HG03097 (cell line): ENCODE results near the gene MST1.

Source experiments
- ATAC-seq: cut with Tn5 transposase; IDR thresholded peaks from one replicate; pipeline ENCODE4 v1.9.1; 2021; ENCODE audit not compliant: unreplicated experiment, low FRiP score

MST1 gene

DNA sequence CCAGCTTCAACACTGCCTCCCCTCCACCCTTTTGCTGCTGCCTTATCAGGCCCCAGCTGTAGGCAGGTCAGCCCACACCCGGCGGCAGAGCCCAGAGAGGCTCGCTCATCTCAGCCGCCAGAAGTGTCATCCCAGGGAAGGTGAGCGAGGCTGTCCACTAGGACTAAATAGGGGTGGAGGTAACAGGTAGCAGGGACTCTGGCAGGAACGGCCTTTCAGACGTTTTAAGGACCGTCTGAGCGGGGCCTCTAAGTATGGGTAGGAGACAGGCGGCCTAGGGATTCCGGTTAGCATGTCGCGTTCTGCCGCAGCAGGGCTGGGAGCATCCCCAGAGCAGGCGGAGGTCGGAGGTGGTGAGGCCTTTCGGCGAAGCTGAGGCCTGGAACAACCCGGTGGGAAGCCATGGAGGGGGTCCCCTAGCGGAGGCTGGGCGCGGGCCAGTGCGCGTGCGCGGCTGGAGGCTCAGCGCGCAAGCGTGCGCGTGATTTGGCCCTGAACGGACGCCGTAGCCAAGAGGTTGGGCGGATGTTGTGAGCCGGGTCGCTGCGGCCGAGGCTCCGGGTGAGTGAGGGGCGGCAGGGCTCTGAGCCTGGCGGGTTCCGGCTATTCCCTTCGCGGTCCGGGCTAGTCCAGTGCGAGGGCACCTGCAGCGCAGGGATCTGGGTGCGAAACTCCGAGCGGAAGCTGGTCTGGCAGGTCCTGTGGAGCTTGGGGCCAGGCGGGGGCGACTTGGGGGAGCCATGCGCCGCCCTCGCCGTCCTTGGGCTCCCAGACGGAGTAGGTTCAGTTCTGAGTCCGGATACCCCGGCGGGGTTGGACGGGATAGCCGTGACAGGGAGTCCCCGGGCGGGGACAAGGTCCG is at the start of gene MST1, which contains the start of gene RNF123:
Gene MST1 (minus strand): TSS at position 429 of the 862 bp plus-strand sequence. CDS start 783 bp downstream, outside the sequence.
Gene RNF123 (plus strand): TSS at position 512 of the 862 bp plus-strand sequence. CDS start 1,609 bp downstream, outside the sequence.
- peak; percentile 44 for ATAC-seq

GRCh38 chr3:49738067-49738713 is 48.9 kb upstream of the MST1 start:
- no peak for ATAC-seq

- no peak for ATAC-seq
Measured at GRCh38 chr3:49734752-49735151, 45.5 kb upstream of the MST1 start.

- no peak for ATAC-seq
Measured at GRCh38 chr3:49733551-49733950, 44.3 kb upstream of the MST1 start.

DNA sequence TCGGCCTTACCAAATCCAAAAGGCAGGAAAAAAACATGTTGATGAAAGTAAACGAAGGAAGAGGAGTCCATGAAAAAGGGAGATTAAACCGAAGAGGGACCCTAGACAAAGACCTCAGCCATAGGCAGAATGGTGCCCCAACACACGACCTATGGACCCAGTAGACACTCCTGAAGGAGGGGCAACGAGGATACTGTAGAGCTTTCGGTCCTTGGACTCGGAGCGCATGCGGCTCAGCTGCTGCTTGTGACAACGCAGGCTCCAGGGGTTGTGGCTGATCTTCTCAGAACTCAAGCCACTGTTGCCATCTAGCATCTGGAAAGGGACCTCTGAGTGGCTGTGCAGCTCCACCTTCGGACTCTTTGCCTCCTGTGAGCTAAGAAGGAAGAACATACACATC is 43.3 kb upstream of the MST1 start:
- ATAC-seq = no peak

DNA sequence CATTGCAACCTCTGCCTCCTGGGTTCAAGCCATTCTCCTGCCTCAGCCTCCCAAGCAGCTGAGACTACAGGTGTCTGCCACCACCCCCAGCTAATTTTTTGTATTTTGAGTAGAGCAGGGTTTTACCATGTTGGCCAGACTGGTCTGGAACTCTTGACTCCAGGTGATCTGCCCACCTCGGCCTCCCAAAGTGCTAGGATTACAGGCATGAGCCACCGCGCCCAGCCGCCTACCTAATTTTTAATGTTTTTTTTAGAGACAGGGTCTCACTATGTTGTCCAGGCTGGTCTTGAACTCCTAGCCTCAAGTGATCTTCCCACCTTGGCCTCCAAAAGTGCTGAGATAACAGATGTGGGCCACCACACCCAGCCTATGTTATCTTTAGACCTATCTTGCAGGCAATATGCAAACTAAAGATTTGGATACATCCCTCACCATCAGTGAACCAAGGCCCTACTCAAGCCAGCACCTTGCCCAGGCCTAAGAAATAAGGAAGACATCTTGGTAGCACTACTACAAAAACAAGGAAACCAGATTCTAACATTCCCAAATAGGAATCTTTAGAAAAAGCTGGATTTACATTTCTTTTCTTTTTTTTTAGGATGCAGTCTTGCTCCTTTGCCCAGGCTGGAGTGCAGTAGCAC is 40.8 kb upstream of the MST1 start:
- ATAC-seq = no peak

DNA sequence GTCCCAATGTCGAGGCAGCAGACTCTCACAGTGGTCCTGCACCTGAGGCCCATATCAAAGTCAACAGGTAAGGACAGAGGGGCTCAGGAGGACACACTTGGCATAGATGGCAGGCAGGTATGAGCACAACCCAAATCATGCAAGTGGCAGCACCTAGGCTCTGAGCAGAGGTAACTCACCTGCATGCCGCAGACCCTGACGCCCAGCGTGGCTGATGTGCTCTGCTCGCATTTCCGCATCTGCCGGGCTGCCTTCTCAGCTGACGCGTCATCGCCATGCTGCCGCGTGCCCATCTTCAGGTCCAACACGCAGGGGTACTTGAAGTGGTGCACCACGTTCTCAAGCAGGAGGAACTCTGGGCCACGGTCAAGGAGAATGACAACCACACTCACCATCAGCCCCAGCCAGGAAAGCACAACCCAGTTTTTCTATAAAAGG is 38.7 kb upstream of the MST1 start:
- no peak for ATAC-seq

GRCh38 chr3:49727154-49727923 is 38.1 kb upstream of the MST1 start:
- no peak for ATAC-seq

GRCh38 chr3:49725906-49726681 is 36.8 kb upstream of the MST1 start:
- ATAC-seq = no peak

GRCh38 chr3:49724586-49724985 is 35.3 kb upstream of the MST1 start:
- no peak for ATAC-seq

DNA sequence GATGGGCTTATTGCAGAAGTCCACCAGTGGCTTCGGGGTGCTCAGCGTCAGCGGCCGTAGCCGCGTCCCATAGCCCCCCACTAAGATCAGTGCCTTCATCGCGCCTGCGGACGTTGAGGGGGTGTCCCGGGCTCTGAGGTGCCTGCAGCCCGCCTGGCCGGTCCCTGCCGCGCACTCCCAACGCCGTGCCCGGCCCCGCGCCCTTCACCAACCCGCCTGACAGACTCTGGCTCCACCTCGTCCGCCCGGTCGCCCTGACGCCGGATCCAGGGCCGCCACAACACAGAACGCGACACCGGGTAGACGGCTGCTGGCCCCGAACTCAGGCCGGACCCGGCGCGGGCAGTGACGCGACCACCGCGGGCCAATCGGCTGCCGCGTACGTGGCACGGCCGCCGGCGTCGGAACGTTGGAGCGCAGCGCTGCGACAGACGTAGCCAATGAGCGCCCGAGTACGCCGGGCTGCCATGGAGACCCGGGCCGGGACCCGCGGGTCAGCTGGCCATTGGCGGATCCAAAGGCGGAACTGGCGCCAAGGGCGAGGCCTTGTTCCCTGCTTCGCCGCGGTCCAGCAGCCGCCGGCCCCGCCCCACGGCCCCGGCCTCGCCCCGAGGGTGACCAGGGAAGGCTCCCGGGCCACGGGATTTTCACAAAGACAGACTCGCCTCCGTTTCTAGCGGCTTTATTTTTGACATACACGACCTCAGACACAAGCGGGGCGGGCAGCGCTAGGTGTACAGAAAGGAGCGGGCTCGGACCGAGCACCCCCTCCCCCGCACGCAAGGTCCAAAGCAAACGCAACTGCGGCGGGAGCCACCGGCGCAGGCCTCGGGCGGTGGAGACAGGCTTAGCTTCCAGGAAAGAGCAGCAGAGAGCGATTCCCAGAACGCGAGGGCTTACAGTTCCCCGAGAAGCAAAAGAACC is 34.6 kb upstream of the MST1 start, which contains the start of gene GMPPB:
Gene GMPPB (minus strand): TSS at position 324 of the 924 bp plus-strand sequence. CDS start 225 bp downstream, at position 99.
- peak; percentile 64 for ATAC-seq

GRCh38 chr3:49723296-49723627 is 34.0 kb upstream of the MST1 start:
- peak; percentile 3 for ATAC-seq

DNA sequence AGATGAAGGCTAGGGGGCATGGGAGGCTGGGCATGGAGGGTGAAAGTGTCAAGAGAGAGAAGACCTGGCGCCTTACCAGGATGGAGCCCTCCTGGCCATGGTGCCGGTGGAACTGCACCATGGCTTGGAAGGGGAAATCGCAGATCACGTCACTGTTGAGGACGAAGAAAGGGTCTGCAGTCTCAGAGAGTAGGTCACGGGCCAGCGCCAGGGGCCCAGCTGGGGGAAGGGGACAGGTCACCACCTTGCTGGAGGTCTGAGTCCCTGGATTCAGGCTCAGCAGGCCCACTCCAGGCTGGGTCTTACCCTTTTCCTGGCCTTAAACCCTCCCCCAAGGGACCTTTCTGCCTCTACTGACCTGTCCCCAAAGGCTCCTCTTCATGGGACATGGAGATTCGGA is 33.6 kb upstream of the MST1 start:
- no peak for ATAC-seq

DNA sequence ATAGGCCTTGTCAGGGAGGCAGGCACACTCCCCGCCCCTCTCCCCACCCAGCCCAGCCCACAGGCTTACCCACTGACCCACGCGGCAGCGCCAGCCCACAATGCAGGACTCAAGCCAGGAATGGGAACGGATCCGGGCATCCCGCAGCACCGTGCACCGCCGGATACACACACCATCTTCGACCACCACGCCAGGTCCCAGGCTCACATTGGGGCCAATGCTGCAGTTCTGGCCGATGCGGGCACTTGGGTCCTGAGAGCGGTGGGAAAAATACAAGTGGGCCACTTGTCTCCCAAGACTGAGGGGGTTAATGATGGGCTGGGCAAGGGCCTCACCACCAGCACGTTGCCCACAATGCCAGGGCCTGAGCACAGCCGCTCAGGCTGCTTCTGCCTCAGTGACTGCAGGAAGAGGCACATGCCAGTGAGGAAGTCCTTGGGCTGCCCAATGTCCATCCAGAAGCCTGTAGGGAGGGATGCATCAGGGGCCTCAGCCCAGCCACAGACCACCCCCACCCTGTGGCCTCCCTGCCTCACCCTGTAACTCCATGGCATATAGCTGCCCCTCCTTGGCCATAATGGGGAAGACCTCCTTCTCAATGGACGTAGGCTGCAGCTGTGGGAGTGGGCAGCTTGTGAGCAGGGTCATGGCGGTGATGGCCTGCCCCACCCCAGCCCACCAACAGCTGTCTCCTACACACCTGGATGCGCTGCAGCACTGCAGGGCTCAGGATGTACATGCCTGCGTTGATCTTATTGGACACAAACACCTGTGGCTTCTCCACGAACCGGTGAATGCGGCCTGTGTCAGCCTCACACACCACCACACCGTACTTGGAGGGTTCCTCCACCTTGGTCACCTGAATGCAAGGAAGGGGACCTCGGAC is 32.9 kb upstream of the MST1 start:
- no peak for ATAC-seq

DNA sequence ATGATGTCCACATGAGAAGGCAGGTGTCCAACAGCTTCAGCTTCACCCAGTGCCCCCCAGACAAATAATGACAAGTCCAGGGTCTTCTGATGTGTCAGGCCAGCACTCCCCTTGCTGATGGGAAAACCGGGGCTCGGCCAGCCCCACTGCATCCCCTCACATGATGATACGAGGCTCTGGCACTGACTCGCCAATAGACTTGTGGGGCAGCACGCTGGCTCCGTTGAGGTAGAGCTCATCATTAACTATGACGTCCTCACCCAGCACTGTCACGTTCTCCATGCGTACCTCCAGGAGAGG is 32.3 kb upstream of the MST1 start:
- ATAC-seq = no peak

DNA sequence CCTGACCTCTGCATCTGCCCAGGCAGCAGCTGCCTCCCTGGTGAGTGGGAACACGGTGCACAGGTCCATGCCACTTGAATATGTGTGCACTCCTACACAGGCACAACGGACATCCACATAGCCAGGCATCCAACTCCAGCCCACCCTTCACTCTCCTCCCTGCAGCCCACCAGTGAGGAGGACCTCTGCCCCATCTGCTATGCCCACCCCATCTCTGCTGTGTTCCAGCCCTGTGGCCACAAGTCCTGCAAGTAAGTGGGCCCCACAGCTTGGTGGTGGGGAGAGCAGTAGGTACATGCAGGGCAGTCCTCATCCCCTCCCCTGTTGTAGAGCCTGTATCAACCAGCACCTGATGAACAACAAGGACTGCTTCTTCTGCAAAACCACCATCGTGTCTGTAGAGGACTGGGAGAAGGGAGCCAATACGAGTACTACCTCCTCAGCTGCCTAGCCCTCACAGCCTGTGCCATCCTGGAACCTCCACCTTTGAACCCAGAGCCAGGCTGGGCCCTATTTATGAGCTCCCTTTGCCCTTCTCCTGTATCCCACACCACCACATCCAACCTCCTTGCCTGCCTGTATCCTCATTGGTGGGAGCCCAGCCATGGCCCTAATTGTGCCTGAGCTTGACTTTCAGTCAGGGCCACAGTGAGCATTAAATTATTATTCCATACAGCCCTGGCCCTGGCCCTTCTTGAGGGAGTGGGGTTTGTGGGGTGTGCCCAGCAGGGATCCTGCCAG is 31.8 kb upstream of the MST1 start:
- no peak for ATAC-seq

DNA sequence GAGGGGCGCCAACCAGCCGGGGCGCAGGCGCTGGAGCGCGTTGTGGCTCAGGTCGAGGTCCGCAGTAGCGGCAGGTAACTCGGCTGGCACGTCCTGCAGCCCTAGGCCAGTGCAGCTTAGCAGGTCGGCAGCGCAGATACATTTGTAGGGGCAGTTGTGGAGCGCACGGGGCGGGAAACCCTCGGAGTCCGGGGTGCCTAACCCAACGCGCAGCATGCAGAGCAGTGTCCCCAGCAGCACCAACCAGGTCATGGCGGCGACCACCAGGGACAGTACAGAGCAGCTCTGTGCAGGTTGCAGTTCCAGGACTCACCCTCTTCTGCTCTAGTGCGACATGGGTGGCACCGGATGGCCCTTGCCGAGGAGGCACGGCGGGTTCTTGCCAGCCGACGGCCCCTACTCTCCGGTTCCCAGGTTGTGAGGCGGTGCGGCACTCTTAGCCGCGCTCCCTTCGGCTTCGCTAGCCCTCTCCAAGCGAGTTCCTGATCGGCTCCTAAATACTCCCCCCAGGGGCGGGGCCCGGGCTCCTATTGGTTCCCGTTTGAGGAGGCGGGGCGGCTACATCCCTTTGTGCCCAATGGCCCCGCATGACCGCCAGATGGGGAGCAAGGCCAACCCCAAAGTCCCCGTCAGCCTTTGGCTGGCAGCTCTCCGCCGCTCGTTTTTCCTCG is 30.1 kb upstream of the MST1 start, which contains the start of gene AMIGO3:
Gene AMIGO3 (minus strand): TSS at position 471 of the 671 bp plus-strand sequence. CDS start 219 bp downstream, at position 252.
- peak; percentile 37 for ATAC-seq
